Cerebellar cortex (tissue), 1 donor: Measurements from ENCODE around the gene GOLIM4.
A peak's percentile ranks its signal among the peaks of the same experiment; 100 is the strongest.
"Not testable (repeated sequence)": the region's sequence is repeated elsewhere in the genome, so short reads cannot be mapped to it uniquely, and the experiment has no call there.

ENCODE experiments used
- DNase-seq: peaks from one replicate; pipeline ENCODE4 v3.0.0-alpha.2; 2015; ENCODE audit warnings: low spot score

The GOLIM4 gene

GRCh38 chr3:168047936-168048335 is 47.8 kb downstream of the GOLIM4 start:
- no peak for DNase-seq

- peak; percentile 84 for DNase-seq
Measured at GRCh38 chr3:168047190-168047795, 48.4 kb downstream of the GOLIM4 start.

- no peak for DNase-seq
Measured at GRCh38 chr3:168044049-168044448, 51.7 kb downstream of the GOLIM4 start.

- DNase-seq: peak; percentile 56
Measured at GRCh38 chr3:168040607-168041208, 55.0 kb downstream of the GOLIM4 start.

GRCh38 chr3:168037020-168037419 is 58.7 kb downstream of the GOLIM4 start:
- no peak for DNase-seq

- no peak for DNase-seq
Measured at GRCh38 chr3:168036619-168037018, 59.1 kb downstream of the GOLIM4 start.

GRCh38 chr3:168034152-168034928 is 61.4 kb downstream of the GOLIM4 start:
- peak; percentile 23 for DNase-seq

GRCh38 chr3:168030577-168030976 is 65.1 kb downstream of the GOLIM4 start:
- no peak for DNase-seq

GRCh38 chr3:168029705-168030104 is 66.0 kb downstream of the GOLIM4 start:
- DNase-seq: no peak

- DNase-seq: no peak
Measured at GRCh38 chr3:168028086-168028485, 67.6 kb downstream of the GOLIM4 start.

GRCh38 chr3:168026764-168027163 is 69.0 kb downstream of the GOLIM4 start:
- DNase-seq: no peak

- DNase-seq: no peak
Measured at GRCh38 chr3:168025076-168025475, 70.6 kb downstream of the GOLIM4 start.

- DNase-seq: no peak
Measured at GRCh38 chr3:168024537-168024941, 71.2 kb downstream of the GOLIM4 start.

- DNase-seq: no peak
Measured at GRCh38 chr3:168021737-168022450, 73.8 kb downstream of the GOLIM4 start.

- DNase-seq: not testable (repeated sequence)
Measured at GRCh38 chr3:168011280-168011679, 84.4 kb downstream of the GOLIM4 start.

- no peak for DNase-seq
Measured at GRCh38 chr3:168006584-168006983, 89.1 kb downstream of the GOLIM4 start.

GRCh38 chr3:168003911-168004310 is 91.8 kb downstream of the GOLIM4 start:
- DNase-seq: no peak

GRCh38 chr3:168002786-168003368 is 92.8 kb downstream of the GOLIM4 start:
- no peak for DNase-seq

GRCh38 chr3:168001244-168001643 is 94.5 kb downstream of the GOLIM4 start:
- no peak for DNase-seq

GRCh38 chr3:167998253-167998652 is 97.5 kb downstream of the GOLIM4 start:
- DNase-seq: no peak

- no peak for DNase-seq
Measured at GRCh38 chr3:167996514-167996913, 99.2 kb downstream of the GOLIM4 start.

- no peak for DNase-seq
Measured at GRCh38 chr3:167992381-167992780, 103.3 kb downstream of the GOLIM4 start.
